Measurements from ENCODE around the gene ACTG1.

ACTG1 gene

GRCh38 chr17:81512562-81513371, at the start of gene ACTG1:
ACTG1 (minus strand) TSS chr17:81512799; CDS start chr17:81512354, 445 bp downstream.
- peak; percentile 68 to 70 for ATAC-seq

DNA sequence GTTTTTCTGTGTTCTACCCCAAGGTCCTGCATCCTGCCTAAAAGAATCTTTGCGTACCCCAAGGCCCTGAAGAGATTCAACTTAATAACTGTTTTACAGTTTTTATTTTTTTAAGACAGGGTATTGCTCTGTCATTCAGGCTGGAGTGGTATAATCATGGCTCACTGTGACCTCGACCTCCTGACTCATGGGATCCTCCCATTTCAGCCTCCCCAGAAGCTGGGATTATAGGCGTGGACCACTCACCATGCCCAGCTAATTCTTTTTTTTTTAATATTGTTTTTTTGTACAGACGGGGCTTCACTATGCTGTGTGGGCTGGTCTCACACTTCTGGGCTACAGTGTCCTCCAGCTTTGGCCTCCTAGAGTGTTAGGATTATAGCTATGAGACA, 48.9 kb upstream of the ACTG1 start:
- no peak for ATAC-seq

GRCh38 chr17:81558941-81559806, 46.6 kb upstream of the ACTG1 start:
- no peak for ATAC-seq

GRCh38 chr17:81558115-81558468, 45.5 kb upstream of the ACTG1 start:
- ATAC-seq, result no peak

DNA sequence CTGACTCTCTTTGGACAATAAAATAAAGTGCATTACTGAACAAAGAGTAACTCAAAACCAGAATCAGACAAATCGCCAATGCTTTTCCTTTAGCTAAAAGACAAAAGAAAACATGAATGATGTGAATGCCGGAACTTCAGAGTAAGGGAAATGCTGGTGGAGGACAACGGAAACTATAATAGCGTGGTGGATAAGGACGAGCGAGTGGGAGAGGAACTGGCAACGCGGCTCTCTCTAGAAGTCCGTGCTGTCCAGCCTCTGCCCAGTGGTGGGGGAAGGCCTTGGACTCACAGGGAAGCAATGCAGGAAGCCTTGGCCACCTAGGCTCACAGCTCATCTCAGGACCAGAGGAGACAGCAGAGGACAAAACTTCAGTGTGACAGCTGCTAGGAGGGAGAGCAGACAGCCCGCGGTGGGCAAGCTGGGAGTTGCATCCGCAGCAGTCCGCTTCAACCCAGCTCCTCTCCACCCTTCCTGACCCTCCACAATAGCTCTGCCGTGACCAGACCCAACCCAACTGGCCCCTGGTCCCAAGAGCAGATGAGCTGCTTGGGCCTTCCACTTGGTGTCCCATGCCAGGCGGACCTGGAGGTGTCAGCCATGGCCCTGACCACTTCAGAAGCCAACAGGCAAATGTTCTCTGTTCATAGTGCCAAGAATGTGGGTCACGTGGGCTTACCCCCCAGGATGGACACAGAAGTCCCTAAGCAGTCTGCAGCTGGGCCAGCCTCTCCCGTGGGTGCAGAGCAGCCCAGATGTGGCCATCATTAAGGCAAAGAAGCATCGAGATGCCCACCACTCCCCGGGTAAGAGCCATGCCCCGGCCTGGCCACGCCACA, 44.9 kb upstream of the ACTG1 start:
- ATAC-seq, result no peak

- no peak for ATAC-seq
Observed at GRCh38 chr17:81556863-81557262, 44.3 kb upstream of the ACTG1 start.

GRCh38 chr17:81556175-81556691, 43.6 kb upstream of the ACTG1 start:
- ATAC-seq, result no peak

DNA sequence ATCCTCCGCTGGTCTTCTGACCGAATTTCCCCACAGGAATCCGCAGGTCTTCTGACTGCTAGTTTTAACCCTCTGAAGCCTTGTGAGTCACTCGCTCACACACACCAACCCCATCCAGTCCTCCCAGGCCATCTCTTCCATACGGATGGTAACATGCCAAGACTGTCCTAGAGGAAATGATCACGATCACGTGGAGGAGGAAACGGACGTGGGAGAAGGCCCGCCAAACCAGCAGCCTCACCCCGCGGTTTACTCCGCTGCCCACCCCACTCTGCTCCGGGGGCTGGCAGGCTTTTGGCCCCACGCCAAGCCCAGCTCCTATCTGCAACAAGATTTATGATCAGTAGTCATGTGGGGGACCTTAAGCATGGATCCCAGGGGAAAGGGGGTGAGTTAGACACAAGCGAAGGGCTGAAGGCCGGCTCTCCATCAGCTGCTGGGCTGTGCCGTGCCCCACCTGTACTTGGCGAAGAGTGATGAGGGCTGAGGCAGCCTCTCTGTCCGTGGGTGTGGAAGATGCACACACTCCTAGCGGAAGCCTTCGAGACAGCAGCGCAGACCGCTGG, 41.1 kb upstream of the ACTG1 start:
- peak in 1 of 2 donors; percentile 2 for ATAC-seq

DNA sequence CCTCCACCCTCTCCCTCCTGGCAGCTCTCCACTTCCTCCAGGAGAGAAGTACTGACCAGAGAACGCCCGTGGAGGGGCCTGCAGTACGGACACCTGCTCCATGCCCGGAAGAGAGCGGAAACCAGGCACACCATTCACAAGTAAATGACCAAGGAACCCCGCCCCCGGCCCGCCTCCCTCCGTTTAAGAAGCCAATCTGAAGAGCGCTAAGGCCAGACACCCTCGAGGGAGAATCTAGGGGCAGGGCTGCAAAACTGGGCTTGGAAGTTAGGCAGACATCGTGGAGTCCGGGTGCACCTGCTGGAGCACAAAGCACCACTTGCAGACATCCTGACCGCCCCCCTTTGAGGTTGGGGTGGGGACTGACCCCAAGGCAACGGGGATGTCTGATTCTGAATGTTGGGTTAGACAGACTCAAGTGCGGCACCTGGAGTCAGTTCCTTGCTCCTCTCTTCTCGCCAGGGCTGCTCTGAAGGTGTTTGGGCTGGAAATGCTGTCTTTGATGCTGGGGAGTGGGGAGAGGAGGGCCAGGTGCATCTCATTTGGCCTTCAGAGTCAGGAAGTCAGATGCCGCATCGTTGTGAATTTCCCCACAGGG, 40.5 kb upstream of the ACTG1 start:
- ATAC-seq, result peak; percentile 72 to 74

DNA sequence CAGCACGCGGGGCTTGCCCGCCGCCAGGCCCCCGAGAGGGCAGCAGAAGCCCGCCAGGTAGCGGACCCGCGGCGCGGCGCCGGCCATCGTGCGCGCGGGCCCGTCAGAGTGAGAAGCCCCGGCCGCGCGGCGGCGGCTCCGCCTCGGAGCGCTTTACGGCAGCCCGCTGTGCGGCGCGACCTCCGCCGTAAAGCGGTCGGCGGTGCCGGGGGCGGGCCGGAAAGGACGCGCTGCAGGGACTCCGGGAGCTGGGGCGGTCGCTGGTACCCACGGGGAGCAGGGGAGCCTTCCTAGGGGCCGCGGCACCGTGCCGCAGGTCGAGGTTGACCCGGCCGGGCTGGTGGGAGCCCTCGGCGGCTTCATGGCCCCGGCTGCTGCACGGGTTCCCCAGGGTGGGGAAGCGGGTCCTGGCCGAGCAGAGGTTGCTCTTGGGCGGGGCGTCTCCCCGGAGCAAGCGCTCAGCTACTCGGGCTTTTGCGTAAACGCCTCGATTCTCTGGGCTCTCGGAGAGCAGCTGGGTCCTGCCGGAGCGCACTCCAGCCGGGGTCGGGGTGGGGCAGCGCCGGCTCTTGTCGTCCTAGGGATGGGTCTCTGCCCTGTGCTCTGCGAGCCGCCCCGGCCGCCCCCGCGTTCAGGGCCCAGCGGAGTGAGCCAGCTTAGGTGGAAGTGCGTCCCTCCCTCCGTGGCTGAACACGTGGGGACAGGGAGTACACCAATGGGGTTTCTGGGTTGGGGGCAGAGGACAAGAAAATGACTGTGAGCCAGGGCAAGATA, 39.8 kb upstream of the ACTG1 start, which contains the start of gene FAAP100:
Gene FAAP100, minus strand, starts transcription at position 110 of the 774 bp plus-strand sequence. Its CDS starts 23 bp downstream, at position 87.
- peak; percentile 62 to 71 for ATAC-seq

GRCh38 chr17:81551458-81552243, 39.1 kb upstream of the ACTG1 start:
- no peak for ATAC-seq

DNA sequence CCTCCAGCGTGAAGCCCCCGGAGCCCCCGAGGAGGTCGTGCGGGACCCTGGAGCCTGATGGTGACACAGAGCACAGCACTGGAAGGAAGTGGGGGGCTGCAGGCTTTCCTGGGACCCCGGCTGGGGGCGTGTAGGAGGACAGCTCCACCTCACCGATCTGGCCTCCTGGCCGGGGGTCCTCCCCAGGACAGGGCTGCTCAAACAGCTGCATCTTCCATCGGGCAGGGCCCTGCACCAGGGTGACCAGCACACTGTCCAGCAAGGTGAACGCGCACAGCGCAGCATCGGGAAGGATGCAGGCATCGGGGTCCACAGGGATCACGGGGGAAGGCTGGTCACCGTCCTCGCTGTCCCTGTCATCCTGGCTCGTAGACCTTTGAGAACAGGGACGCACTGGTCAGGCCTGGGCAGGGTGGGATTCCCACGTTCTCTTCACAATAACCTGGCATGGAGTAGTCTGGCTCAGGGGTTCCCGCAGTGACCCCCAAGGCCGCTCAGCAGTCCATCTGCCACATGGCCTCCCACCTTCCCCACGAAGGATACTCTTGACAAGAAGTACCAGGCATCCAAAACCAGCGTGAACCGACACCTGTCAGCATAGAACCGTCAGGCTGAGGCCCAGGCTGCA, 38.3 kb upstream of the ACTG1 start:
- no peak for ATAC-seq

DNA sequence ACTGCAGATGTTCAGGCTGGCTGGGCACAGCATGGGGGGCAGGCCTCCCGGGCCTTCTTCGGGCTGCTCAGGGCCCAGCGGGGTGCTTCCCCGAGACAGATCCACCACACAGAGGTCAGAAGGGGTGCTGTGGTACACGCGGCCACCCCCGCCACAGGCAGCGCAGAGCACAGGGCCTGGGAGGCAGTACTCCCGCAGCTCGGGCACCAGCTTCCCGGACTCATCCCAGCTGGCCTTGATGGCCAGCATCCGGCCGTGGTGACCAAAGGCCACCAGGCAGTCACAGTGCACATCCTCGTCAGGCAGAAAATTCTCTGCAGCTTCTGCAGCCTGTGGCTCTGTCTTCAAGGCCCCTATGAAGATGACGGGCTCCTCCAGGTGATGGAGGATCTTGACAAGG, 37.7 kb upstream of the ACTG1 start:
- no peak for ATAC-seq

DNA sequence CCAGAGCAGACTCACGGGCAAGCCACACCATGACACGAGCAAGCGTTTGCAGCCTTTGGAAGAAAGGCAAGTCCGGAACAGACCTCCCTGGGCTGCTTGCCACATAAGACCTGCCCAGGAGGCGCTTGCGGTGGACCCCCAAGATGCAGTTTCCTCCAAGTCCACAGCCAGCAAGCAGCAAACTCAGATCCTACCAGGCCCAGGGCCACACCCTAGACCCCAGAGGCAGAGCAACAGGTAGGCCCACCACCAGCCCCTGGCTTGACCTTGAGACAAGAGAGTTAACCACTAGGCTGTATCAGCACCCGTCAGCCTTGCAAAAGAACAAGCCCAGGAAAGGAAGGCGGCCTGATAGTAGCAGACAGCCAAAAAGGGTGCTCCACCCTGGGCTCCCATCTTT, 37.2 kb upstream of the ACTG1 start:
- ATAC-seq, result no peak

GRCh38 chr17:81549031-81549557, 36.5 kb upstream of the ACTG1 start:
- no peak for ATAC-seq

DNA sequence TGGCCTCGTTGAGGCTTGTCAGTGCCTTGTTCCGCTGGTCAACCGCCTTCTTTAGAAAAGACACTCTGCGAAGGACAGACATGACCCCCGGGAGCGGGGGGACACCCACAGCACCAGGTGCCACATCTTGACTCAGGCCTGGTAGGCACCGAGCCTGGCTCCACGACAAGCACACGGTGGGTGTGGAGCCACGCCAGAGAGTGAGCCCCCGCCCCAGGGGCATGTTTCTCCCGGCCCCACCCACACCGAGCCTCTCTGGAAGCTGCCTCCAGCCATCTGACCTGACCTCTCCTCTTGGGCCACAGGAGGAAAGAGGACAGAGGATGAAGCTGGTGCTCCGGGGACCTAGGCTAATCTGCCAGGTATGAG, 35.0 kb upstream of the ACTG1 start:
- ATAC-seq, result no peak

GRCh38 chr17:81546906-81547613, 34.5 kb upstream of the ACTG1 start:
- no peak for ATAC-seq

DNA sequence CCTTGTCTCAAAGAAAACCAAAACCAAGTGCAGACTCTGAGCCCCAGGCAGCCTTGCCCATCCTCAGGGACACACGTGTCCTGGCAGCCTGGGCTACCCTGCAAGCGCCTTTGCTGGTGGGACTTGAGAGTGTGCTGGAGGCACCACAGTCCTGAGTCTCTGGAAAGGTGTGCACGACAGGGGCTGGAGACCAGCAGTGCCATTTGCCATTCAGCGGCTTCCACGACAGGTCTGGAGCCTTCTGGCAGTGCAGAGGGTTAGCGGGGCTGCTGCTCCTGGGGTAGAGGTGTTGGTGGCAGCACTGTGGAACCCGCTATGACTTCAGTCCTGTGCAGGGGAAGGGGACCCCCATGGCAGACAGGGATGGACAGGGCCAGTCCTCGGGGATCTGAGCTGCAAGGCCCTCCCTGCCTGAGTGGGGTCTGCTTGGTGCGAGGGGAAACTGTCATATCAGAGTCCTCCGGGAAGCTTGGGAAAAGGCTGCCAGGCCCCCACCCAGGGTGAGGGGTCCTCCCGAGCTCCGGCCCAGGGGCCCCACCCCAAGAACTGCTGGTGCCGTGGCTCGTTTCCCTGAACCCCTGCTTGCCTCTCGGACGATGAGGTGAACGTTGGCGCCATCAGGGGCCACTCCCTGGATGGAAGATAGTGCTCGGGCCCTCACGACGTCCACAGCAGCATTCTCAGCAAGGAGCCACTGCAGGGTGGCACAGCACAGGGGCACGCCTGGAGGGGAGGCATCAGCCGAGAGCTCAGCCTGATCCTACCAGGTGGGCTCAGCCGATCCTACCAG, 32.8 kb upstream of the ACTG1 start:
- no peak for ATAC-seq
